GM12872 (cell line): ENCODE results near the gene MTHFD1.

Experiments
- CTCF ChIP-seq: IDR thresholded peaks from 3 replicates; pipeline ENCODE4 v1.5.1; 2011; ENCODE audit warnings: low read depth, mild to moderate bottlenecking, low read length, moderate library complexity; ENCODE audit not compliant: insufficient read depth

The MTHFD1 gene

GRCh38 chr14:64387782-64388532 lies at the start of gene MTHFD1:
Gene MTHFD1, plus strand, starts transcription at chr14:64388353. Its CDS starts 75 bp downstream, at chr14:64388428.
- no peak for TF ChIP-seq CTCF

GRCh38 chr14:64338616-64339316 lies 49.4 kb upstream of the MTHFD1 start:
- no peak for TF ChIP-seq CTCF

GRCh38 chr14:64340560-64341196 lies 47.5 kb upstream of the MTHFD1 start:
- TF ChIP-seq CTCF: no peak

- no peak for TF ChIP-seq CTCF
These were observed 40.4 kb upstream of the MTHFD1 start for GRCh38 chr14:64347748-64348147.

- no peak for TF ChIP-seq CTCF
These were observed 38.2 kb upstream of the MTHFD1 start for GRCh38 chr14:64349741-64350490.

- TF ChIP-seq CTCF: no peak
These were observed 24.8 kb upstream of the MTHFD1 start for GRCh38 chr14:64363265-64363846.
